ENCODE data around the gene SMCO3.

The SMCO3 gene

GRCh38 chr12:14826491-14826890, 12.5 kb upstream of the SMCO3 start:
- DNase-seq = no peak

DNA sequence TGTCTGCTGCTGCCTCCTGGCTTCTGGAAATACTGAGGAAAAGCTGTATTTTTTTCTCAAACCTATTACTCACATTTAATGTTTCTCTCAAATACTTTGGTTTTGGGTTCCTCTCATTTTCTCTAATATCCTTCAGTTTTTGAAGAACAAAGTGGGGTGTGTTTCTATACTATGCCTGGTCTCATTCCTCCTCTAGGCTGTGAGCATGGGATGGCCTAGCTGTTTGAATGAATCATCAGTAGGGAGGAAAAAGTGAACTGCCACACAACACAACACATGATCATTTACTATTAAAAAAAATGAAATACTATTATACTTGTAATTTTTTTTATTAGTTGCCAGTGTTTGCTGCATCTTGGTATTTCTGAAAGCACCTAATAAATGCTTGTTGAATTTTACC, 11.3 kb upstream of the SMCO3 start:
- no peak for DNase-seq

DNA sequence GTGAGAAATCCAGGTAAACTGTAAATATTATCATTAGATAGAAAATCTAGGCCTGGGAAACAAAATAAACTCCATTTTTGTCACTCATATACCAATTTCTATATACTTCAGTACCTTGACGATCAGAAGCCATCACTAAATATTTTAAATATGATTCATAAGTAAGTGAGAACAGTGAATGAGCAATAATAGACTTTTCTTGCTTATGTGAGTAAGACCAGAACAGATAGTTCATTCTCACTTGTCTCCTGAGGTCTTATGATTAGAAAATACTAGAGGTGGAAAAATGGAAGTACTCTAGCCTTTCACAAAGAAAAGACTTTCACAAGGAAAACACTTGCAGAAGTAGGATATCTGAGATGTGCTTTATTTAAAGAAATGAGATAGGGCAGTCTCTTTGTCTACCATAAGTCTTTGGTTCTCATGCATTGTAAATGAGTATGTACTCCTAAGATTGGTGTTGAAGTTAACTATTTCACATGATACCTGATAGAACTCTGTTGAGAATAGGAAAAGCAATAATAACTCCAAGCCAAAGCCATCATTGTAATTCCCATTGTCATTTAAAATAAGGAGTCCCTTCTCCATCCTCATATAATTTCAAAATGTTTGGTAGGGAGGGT, 10.1 kb upstream of the SMCO3 start:
- no peak for DNase-seq

DNA sequence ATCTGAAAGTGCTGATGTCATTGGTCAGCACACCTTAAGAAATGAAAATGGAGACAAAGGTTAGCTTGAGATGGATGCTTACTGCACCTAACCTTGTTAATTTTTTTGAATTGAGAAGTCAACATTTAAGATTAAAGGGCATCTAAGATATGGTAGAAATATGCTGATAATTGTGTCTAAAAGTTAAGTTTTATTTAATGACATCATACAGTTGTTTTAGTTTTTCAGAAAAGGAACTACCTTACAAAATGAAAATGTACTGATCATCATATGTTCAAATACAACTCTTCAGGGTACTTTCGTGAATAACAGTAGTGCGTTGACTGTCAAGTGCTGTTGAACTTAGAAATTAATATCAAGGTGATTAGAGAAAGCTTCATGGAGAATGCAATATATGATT, 2.5 kb downstream of the SMCO3 start:
- DNase-seq = no peak

DNA sequence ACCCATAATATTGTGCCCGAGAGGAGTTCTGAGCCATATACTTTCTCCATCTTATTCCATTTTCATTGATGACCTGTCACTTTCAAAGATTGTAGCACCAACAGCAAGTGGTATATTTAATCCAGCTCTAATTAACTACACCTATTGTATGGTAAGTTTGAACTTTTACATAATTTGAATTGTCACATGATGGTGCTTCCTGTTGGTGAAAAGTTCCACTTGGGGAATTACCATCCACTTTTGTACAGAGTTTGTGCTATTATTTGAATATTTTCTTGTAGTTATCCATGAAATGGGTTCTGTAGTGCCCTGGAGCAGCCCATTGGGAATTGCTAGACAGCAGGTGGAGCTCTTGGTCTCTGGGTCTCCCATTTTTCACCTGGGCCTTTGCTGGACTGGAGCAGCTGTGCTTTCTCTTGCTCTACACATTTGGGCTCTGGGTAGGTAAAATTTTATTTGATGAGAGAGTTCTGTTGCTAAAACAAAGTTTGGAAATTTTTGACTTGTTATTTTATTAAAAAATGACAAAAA, 3.0 kb downstream of the SMCO3 start:
- no peak for DNase-seq

- DNase-seq = no peak
These were observed 3.6 kb downstream of the SMCO3 start for GRCh38 chr12:14810167-14810952.

- no peak for DNase-seq
These were observed 10.2 kb downstream of the SMCO3 start for GRCh38 chr12:14803830-14804160.

GRCh38 chr12:14803011-14803829, 10.8 kb downstream of the SMCO3 start, which contains the start of the genes C12orf60 and WBP11:
TSS of gene C12orf60 (plus strand) at chr12:14803670. CDS start at chr12:14822936, 19,266 bp downstream.
TSS of gene WBP11 (minus strand) at chr12:14803478. CDS start at chr12:14801383, 2,095 bp downstream.
- DNase-seq = peak; percentile 98

DNA sequence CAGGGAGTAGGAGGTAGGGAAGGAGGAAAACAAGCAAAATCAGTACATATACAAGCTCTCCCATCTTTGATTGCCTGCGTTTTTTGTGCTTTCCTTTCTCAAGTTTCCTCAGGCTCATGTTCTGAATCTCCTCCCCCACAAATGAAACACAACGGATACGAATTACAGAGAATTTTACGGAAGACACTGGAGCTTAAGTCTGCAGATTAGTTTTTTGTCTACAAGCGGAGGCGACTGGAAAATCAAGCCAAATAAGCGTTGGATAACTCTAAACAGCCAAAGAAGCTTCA, 11.3 kb downstream of the SMCO3 start:
- DNase-seq = no peak

- no peak for DNase-seq
These were observed 11.7 kb downstream of the SMCO3 start for GRCh38 chr12:14802247-14802646.

GRCh38 chr12:14795028-14795448, 18.9 kb downstream of the SMCO3 start:
- DNase-seq = no peak

- no peak for DNase-seq
These were observed 28.4 kb downstream of the SMCO3 start for GRCh38 chr12:14785568-14785967.

GRCh38 chr12:14784471-14784870, 29.5 kb downstream of the SMCO3 start:
- no peak for DNase-seq

DNA sequence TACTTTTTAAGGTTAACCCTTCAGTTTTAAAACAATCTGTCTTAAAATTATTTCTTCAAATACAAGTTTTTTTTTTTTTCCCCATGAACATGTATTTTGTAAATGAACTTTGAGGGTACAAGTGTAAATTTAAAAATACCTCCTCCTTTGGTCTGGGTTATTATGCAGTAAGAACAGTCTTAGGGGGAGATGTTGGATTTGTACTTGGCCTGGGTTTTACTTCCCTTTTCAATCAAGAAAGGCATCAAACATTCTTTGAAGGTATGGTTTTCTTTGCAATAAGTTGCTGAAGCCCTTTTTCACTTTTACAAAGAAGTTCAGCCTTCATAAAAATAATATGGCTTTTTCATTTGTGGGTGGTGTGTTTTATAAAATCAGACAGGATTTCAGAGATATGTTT, 31.2 kb downstream of the SMCO3 start:
- no peak for DNase-seq

DNA sequence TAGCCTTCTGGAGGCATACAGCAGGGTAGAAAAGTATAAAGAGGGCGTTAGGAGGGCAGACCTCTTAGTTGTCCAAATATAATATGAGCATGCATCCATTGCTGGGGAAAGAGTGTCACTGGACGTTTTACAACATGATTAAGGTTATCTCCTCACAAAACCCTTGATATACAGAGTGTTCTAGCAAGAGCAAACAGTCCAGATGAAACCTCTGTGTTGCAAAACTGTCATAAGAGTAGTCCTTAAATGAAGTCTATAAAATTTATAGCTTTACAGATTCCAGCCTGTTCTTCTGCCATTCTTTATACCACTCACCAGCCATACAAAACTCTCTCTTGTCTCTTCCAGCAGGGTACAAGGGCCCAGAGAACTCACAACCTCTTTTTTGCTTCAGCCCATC, 32.4 kb downstream of the SMCO3 start:
- no peak for DNase-seq

- no peak for DNase-seq
These were observed 33.1 kb downstream of the SMCO3 start for GRCh38 chr12:14780859-14781258.

GRCh38 chr12:14779834-14780233, 34.1 kb downstream of the SMCO3 start:
- DNase-seq = no peak

GRCh38 chr12:14777271-14777670, 36.7 kb downstream of the SMCO3 start:
- no peak for DNase-seq

DNA sequence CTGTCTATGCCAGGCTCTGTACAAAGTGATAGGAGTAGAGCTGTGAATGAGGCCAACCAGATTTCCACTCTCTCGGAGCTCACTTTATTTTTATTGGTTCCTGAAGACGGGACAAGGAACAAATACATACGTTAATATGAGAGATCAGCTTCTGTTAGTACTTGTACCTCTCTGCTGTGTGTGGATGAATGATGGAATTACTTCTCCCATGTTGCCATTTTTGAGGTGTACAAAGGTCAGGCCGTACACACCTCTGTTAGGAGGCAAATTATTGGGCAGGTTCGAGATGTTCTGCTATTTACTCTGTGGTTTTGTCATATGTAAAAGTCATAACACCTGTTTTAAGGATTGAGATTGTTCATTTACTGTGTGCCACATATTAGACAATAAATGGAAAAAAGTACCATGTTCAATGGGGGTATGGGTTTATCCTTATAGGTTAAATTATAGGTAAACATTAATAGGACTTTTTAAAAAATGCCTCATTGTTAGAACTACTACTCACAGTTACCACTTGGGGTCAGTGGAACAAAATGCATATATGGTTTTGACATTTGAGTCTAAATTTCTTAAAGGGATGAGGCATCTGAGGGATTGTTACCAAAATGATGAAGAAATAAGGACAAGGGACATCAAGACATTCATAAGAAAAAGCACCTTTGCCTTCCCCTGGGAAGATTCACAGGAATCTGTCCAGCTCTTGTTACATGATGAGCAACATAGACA, 37.6 kb downstream of the SMCO3 start:
- DNase-seq = no peak

GRCh38 chr12:14775636-14775980, 38.4 kb downstream of the SMCO3 start:
- no peak for DNase-seq

- DNase-seq = no peak
These were observed 38.9 kb downstream of the SMCO3 start for GRCh38 chr12:14774906-14775635.
